ENCODE data around the gene IGLL5. TPM values are rescaled to one million over a fixed set of nuclear protein-coding genes. Genes with fewer than 3 reads are reported as not detected.

The IGLL5 gene
- total and polyA plus RNA-seq, 8 donors, result 2.0 to 53.1 (median 19.8) TPM; not detected in 2

- Histone ChIP-seq H3K36me3 (no peaks in the 10 kb centered on the region), H3K4me1 (no peaks in the 10 kb centered on the region), H3K27me3 (peaks cover 0 to 47% (median 0%) of the 10 kb centered on the region in 3 donors), H3K27ac (no peak overlapping the region), H3K9me3 (no peaks in the 10 kb centered on the region), H3K4me3 (no peak overlapping the region)
- WGBS, 5 donors, result 80 to 89% (median 87%) methylated on average over 15 to 21 of the region's 21 CpGs
- TF ChIP-seq POLR2AphosphoS5 (IDR thresholded peaks at IDR 0.05) (no peak), EP300 (IDR thresholded peaks at IDR 0.05) (no peak), CTCF (IDR thresholded peaks at IDR 0.05) (no peak), POLR2A (IDR thresholded peaks at IDR 0.05) (no peak)
- intact Hi-C loops (cut with DNase I; ENCODE audit: low total_unique reads), result no loop called here
- DNase-seq, result no peak
Observed at GRCh38 chr22:22927196-22927887, 39.7 kb downstream of the IGLL5 start.

GRCh38 chr22:22927888-22928665 lies 40.5 kb downstream of the IGLL5 start:
- intact Hi-C loops (cut with DNase I; ENCODE audit: low total_unique reads), result no loop called here
- TF ChIP-seq EP300 (IDR thresholded peaks at IDR 0.05), result no peak
- TF ChIP-seq POLR2AphosphoS5 (IDR thresholded peaks at IDR 0.05), result no peak
- no peak for TF ChIP-seq POLR2A (IDR thresholded peaks at IDR 0.05)
- Histone ChIP-seq H3K36me3 (no peaks in the 10 kb centered on the region), H3K4me3 (no peak overlapping the region), H3K9me3 (no peaks in the 10 kb centered on the region), H3K27me3 (peaks cover 0 to 47% (median 0%) of the 10 kb centered on the region in 3 donors), H3K4me1 (no peaks in the 10 kb centered on the region), H3K27ac (no peak overlapping the region)
- 68 to 73% (median 70%) methylated on average over 5 to 7 of the region's 7 CpGs for WGBS, 5 donors
- DNase-seq, result no peak

GRCh38 chr22:22928666-22929380 lies 41.2 kb downstream of the IGLL5 start:
- Histone ChIP-seq H3K36me3 (no peaks in the 10 kb centered on the region), H3K4me3 (no peak overlapping the region), H3K27ac (peak overlapping the region in 1 of 5 donors; percentile 20), H3K27me3 (peaks cover 0 to 47% (median 0%) of the 10 kb centered on the region in 3 donors), H3K9me3 (no peaks in the 10 kb centered on the region), H3K4me1 (no peaks in the 10 kb centered on the region)
- no peak for TF ChIP-seq CTCF (IDR thresholded peaks at IDR 0.05)
- no peak for TF ChIP-seq POLR2A (IDR thresholded peaks at IDR 0.05)
- no peak for TF ChIP-seq POLR2AphosphoS5 (IDR thresholded peaks at IDR 0.05)
- no peak for TF ChIP-seq EP300 (IDR thresholded peaks at IDR 0.05)
- peak; percentile 38 to 74 for DNase-seq
- intact Hi-C loops (cut with DNase I; ENCODE audit: low total_unique reads), result no loop called here
- WGBS, 5 donors, result 57 to 69% (median 62%) methylated on average over 11 of the region's 11 CpGs

GRCh38 chr22:22929381-22930221 lies 42.0 kb downstream of the IGLL5 start:
- Histone ChIP-seq H3K4me3 (no peak overlapping the region), H3K36me3 (no peaks in the 10 kb centered on the region), H3K9me3 (no peaks in the 10 kb centered on the region), H3K27ac (peak overlapping the region in 1 of 5 donors; percentile 7), H3K27me3 (peaks cover 0 to 47% (median 0%) of the 10 kb centered on the region in 3 donors), H3K4me1 (no peaks in the 10 kb centered on the region)
- intact Hi-C loops (cut with DNase I; ENCODE audit: low total_unique reads), result no loop called here
- no peak for DNase-seq
- WGBS, 5 donors, result 80 to 87% (median 85%) methylated on average over 15 to 16 of the region's 16 CpGs
- no peak for TF ChIP-seq CTCF (IDR thresholded peaks at IDR 0.05)
- TF ChIP-seq POLR2AphosphoS5 (IDR thresholded peaks at IDR 0.05), result no peak
- TF ChIP-seq EP300 (IDR thresholded peaks at IDR 0.05), result no peak
- TF ChIP-seq POLR2A (IDR thresholded peaks at IDR 0.05), result no peak

All from stomach (tissue), 9 donors.